HepG2 (cell line): ENCODE results near the gene FLAD1. TPM values are rescaled to one million over a fixed set of nuclear protein-coding genes. Genes with fewer than 3 reads are reported as not detected.

ENCODE experiments used
- HMG20A ChIP-seq: IDR thresholded peaks from 2 replicates; pipeline ENCODE4 v1.6.1; 2016; ENCODE audit warnings: borderline replicate concordance
- KLF15 ChIP-seq: sonication (generic); formaldehyde crosslinking; IDR thresholded peaks from 2 replicates; pipeline ENCODE4 v1.8.1; 2023; ENCODE audit warnings: borderline replicate concordance, mild to moderate bottlenecking, inconsistent platforms, missing genetic modification reagents, mixed read lengths
- NR2F6 ChIP-seq, 2 experiments: IDR thresholded peaks; 2 replicates each; pipeline ENCODE4 v1.6.1; 2016; ENCODE audit warnings: antibody characterized with exemption in 1 of 2, mild to moderate bottlenecking in 1 of 2
- NR3C1 ChIP-seq: sonication (generic); formaldehyde crosslinking; IDR thresholded peaks from 2 replicates; pipeline ENCODE4 v1.4.0; 2020; ENCODE audit warnings: missing genetic modification reagents
- RFXANK ChIP-seq: IDR thresholded peaks from 2 replicates; pipeline ENCODE4 v1.6.1; 2016
- SNRNP70 ChIP-seq: fragments of 200-400 bp; formaldehyde crosslinking; IDR thresholded peaks from 2 replicates; pipeline ENCODE4 v1.6.1; 2017; ENCODE audit warnings: mild to moderate bottlenecking, low read depth, low read length, moderate library complexity
- TBX2 ChIP-seq: sonication (generic); formaldehyde crosslinking; IDR thresholded peaks from 2 replicates; pipeline ENCODE4 v1.5.0; 2020; ENCODE audit warnings: missing genetic modification reagents, mild to moderate bottlenecking, borderline replicate concordance
- ZBTB20 ChIP-seq: sonication (generic); formaldehyde crosslinking; IDR thresholded peaks from 2 replicates; pipeline ENCODE4 v1.8.1; 2023; ENCODE audit warnings: missing genetic modification reagents, low read depth, mild to moderate bottlenecking, borderline replicate concordance
- ZNF562 ChIP-seq: sonication (generic); formaldehyde crosslinking; IDR thresholded peaks from 2 replicates; pipeline ENCODE4 v1.8.0; 2022; ENCODE audit warnings: missing genetic modification reagents, borderline replicate concordance
- polyA plus RNA-seq, 8 experiments: library from polyadenylated mRNA; depleted of rRNA in 3 of 8; stranded (reverse) in 7 of 8; unstranded in 1 of 8; fragments of >200 nt; fragmentation: Illumina TruSeq in 4 of 8; extraction: Trizol in 4 of 8; gene quantifications; 2 replicates each; pipeline versions ENCODE4 v1.2.1 to v1.2.3, GENCODE V29; 2011 to 2016; ENCODE audit warnings: low read depth in 4 of 8, missing spikeins in 1 of 8, mixed read lengths in 1 of 8; ENCODE audit not compliant: insufficient read depth in 1 of 8
- total RNA-seq, 5 experiments: library from RNA; depleted of rRNA; stranded (reverse); fragments of >200 nt; fragmentation: Illumina TruSeq; extraction: Trizol; gene quantifications; 2 replicates each; pipeline ENCODE4 v1.2.3, GENCODE V29; 2016; ENCODE audit warnings: low read depth in 1 of 5
- TF ChIP-seq, protein P1 (sequence below): sonication (generic); formaldehyde crosslinking; IDR thresholded peaks from 2 replicates; pipeline ENCODE4 v1.5.1; 2020; ENCODE audit warnings: mild to moderate bottlenecking, missing genetic modification reagents, borderline replicate concordance
- TF ChIP-seq, protein P2 (sequence below): sonication (generic); formaldehyde crosslinking; IDR thresholded peaks from 2 replicates; pipeline ENCODE4 v1.5.1; 2020; ENCODE audit warnings: missing genetic modification reagents, mild to moderate bottlenecking, borderline replicate concordance
- TF ChIP-seq, protein P3 (sequence below): sonication (generic); formaldehyde crosslinking; IDR thresholded peaks from 2 replicates; pipeline ENCODE4 v1.8.0; 2022; ENCODE audit warnings: mild to moderate bottlenecking, missing genetic modification reagents, borderline replicate concordance
- TF ChIP-seq, protein P4 (sequence below): IDR thresholded peaks from 2 replicates; pipeline ENCODE4 v1.6.1; 2016; ENCODE audit warnings: low read depth, control low read depth
- TF ChIP-seq, protein P5 (sequence below): sonication (generic); formaldehyde crosslinking; IDR thresholded peaks from 2 replicates; pipeline ENCODE4 v1.5.0; 2020; ENCODE audit warnings: mild to moderate bottlenecking, missing genetic modification reagents

The FLAD1 gene
- total and polyA plus RNA-seq, 2 of the 13 experiments (the other 11 are each of a cell fraction or from before 2014, with no cell fraction given): 25.9 to 32.8 TPM

DNA sequence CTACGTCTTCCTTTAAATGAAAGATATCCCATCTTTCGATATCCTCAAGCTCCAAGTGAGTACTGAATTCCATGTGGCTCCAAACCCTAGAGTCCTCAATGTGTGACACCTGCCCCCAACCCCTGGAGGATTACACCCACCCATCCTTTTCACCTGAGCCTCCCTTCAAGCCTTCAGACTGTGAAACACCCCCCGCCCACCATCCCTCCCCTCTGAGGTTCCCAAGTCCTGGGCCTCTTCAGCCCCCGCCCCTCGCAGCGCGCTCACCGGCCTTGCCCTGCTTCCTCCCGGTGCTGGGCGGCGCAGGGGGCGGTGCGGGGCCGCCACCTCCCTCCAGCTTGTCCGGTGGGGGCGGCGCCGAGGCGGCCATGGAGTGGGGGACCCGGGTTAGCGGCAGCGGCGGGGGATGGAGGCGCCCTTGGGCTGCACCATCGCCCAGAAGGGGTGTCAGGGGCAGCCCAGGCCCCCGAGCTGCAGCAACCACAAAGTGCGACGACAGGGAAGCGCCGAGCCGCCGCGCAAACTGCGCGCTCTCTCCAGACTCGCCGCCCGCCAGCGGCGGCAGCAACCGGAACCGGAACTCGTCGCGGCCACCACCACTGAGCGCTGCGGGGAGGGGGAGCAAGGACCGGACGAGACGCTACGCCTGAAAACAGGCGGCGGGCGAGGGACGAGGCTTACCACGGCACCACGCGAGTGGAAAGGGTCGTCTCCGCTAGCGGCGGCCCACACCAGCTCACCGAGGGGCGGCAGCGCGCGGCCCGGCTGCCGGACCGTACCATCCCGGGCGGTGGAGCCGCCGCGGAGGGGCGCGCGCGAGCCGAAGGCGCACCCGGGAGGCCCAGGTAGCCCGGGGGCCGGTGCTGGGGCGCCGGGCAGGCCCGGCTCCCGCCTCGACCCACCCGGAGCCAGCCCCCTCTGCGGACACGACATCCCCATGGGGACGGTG is 21.7 kb upstream of the FLAD1 start, which contains the start of gene PYGO2 (continued):
- TF ChIP-seq RFXANK (CRISPR knock-in tag) (0 out of 2 replicates have a peak, but pooled peaks have one; percentile 38), HMG20A (CRISPR knock-in tag) (no peak), ZNF562 (CRISPR knock-in tag) (no peak), ZBTB20 (CRISPR knock-in tag) (peak; percentile 69), NR3C1 (no peak), TBX2 (CRISPR knock-in tag) (peak; percentile 82), NR2F6 (IDR thresholded peaks at IDR 0.05) (no peak), NR2F6 (CRISPR knock-in tag; IDR thresholded peaks at IDR 0.05) (no peak; the same call in 1 of the 2 replicates), SNRNP70 (no peak), KLF15 (CRISPR knock-in tag) (no peak)
- TF ChIP-seq, protein P1, sequence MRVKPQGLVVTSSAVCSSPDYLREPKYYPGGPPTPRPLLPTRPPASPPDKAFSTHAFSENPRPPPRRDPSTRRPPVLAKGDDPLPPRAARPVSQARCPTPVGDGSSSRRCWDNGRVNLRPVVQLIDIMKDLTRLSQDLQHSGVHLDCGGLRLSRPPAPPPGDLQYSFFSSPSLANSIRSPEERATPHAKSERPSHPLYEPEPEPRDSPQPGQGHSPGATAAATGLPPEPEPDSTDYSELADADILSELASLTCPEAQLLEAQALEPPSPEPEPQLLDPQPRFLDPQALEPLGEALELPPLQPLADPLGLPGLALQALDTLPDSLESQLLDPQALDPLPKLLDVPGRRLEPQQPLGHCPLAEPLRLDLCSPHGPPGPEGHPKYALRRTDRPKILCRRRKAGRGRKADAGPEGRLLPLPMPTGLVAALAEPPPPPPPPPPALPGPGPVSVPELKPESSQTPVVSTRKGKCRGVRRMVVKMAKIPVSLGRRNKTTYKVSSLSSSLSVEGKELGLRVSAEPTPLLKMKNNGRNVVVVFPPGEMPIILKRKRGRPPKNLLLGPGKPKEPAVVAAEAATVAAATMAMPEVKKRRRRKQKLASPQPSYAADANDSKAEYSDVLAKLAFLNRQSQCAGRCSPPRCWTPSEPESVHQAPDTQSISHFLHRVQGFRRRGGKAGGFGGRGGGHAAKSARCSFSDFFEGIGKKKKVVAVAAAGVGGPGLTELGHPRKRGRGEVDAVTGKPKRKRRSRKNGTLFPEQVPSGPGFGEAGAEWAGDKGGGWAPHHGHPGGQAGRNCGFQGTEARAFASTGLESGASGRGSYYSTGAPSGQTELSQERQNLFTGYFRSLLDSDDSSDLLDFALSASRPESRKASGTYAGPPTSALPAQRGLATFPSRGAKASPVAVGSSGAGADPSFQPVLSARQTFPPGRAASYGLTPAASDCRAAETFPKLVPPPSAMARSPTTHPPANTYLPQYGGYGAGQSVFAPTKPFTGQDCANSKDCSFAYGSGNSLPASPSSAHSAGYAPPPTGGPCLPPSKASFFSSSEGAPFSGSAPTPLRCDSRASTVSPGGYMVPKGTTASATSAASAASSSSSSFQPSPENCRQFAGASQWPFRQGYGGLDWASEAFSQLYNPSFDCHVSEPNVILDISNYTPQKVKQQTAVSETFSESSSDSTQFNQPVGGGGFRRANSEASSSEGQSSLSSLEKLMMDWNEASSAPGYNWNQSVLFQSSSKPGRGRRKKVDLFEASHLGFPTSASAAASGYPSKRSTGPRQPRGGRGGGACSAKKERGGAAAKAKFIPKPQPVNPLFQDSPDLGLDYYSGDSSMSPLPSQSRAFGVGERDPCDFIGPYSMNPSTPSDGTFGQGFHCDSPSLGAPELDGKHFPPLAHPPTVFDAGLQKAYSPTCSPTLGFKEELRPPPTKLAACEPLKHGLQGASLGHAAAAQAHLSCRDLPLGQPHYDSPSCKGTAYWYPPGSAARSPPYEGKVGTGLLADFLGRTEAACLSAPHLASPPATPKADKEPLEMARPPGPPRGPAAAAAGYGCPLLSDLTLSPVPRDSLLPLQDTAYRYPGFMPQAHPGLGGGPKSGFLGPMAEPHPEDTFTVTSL (CRISPR knock-in tag): no peak
- TF ChIP-seq, protein P2, sequence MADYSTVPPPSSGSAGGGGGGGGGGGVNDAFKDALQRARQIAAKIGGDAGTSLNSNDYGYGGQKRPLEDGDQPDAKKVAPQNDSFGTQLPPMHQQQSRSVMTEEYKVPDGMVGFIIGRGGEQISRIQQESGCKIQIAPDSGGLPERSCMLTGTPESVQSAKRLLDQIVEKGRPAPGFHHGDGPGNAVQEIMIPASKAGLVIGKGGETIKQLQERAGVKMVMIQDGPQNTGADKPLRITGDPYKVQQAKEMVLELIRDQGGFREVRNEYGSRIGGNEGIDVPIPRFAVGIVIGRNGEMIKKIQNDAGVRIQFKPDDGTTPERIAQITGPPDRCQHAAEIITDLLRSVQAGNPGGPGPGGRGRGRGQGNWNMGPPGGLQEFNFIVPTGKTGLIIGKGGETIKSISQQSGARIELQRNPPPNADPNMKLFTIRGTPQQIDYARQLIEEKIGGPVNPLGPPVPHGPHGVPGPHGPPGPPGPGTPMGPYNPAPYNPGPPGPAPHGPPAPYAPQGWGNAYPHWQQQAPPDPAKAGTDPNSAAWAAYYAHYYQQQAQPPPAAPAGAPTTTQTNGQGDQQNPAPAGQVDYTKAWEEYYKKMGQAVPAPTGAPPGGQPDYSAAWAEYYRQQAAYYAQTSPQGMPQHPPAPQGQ: no peak
- TF ChIP-seq, protein P3, sequence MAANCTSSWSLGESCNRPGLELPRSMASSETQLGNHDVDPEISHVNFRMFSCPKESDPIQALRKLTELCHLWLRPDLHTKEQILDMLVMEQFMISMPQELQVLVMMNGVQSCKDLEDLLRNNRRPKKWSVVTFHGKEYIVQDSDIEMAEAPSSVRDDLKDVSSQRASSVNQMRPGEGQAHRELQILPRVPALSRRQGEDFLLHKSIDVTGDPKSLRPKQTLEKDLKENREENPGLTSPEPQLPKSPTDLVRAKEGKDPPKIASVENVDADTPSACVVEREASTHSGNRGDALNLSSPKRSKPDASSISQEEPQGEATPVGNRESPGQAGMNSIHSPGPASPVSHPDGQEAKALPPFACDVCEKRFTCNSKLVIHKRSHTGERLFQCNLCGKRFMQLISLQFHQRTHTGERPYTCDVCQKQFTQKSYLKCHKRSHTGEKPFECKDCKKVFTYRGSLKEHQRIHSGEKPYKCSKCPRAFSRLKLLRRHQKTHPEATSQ (CRISPR knock-in tag): no peak
- TF ChIP-seq, protein P4, sequence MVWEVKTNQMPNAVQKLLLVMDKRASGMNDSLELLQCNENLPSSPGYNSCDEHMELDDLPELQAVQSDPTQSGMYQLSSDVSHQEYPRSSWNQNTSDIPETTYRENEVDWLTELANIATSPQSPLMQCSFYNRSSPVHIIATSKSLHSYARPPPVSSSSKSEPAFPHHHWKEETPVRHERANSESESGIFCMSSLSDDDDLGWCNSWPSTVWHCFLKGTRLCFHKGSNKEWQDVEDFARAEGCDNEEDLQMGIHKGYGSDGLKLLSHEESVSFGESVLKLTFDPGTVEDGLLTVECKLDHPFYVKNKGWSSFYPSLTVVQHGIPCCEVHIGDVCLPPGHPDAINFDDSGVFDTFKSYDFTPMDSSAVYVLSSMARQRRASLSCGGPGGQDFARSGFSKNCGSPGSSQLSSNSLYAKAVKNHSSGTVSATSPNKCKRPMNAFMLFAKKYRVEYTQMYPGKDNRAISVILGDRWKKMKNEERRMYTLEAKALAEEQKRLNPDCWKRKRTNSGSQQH (CRISPR knock-in tag): no peak
- TF ChIP-seq, protein P5, sequence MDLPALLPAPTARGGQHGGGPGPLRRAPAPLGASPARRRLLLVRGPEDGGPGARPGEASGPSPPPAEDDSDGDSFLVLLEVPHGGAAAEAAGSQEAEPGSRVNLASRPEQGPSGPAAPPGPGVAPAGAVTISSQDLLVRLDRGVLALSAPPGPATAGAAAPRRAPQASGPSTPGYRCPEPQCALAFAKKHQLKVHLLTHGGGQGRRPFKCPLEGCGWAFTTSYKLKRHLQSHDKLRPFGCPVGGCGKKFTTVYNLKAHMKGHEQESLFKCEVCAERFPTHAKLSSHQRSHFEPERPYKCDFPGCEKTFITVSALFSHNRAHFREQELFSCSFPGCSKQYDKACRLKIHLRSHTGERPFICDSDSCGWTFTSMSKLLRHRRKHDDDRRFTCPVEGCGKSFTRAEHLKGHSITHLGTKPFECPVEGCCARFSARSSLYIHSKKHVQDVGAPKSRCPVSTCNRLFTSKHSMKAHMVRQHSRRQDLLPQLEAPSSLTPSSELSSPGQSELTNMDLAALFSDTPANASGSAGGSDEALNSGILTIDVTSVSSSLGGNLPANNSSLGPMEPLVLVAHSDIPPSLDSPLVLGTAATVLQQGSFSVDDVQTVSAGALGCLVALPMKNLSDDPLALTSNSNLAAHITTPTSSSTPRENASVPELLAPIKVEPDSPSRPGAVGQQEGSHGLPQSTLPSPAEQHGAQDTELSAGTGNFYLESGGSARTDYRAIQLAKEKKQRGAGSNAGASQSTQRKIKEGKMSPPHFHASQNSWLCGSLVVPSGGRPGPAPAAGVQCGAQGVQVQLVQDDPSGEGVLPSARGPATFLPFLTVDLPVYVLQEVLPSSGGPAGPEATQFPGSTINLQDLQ (CRISPR knock-in tag): no peak
